HCT116 (cell line): ENCODE measurements around the gene MAPK8IP3.

Experiments
- CBX3 ChIP-seq: IDR thresholded peaks from 2 replicates; pipeline ENCODE4 v1.6.1; 2012; ENCODE audit warnings: low read depth
- EGR1 ChIP-seq: IDR thresholded peaks from 2 replicates; pipeline ENCODE4 v1.6.1; 2012; ENCODE audit warnings: low read depth
- EZH2 ChIP-seq: fragments of 200-600 bp; sonication (generic); IDR thresholded peaks from 2 replicates; pipeline ENCODE4 v1.6.1; 2017; ENCODE audit warnings: antibody characterized with exemption, mixed run types
- EZH2phosphoT487 ChIP-seq: fragments of 200-600 bp; IDR thresholded peaks from 2 replicates; pipeline ENCODE4 v1.6.1; 2018; ENCODE audit warnings: antibody characterized with exemption, borderline replicate concordance
- JUND ChIP-seq: IDR thresholded peaks from 2 replicates; pipeline ENCODE4 v1.6.1; 2012
- POLR2A ChIP-seq: IDR thresholded peaks from 2 replicates; pipeline ENCODE4 v1.7.0; 2011; ENCODE audit warnings: borderline replicate concordance; ENCODE audit not compliant: insufficient read depth, insufficient read length; ENCODE audit errors: extremely low read depth
- RAD21 ChIP-seq: IDR thresholded peaks from 2 replicates; pipeline ENCODE4 v1.6.1; 2012; ENCODE audit warnings: low read depth, mild to moderate bottlenecking
- SRF ChIP-seq: IDR thresholded peaks from 2 replicates; pipeline ENCODE4 v1.6.1; 2012; ENCODE audit warnings: low read depth
- YY1 ChIP-seq: IDR thresholded peaks from 2 replicates; pipeline ENCODE4 v1.6.1; 2011; ENCODE audit warnings: low read length, low read depth, moderate library complexity, mild to moderate bottlenecking; ENCODE audit not compliant: insufficient replicate concordance; ENCODE audit errors: extremely low read depth
- TF ChIP-seq, protein P1 (sequence below): IDR thresholded peaks from 2 replicates; pipeline ENCODE4 v1.6.1; 2012; ENCODE audit warnings: low read depth
- TF ChIP-seq, protein P2 (sequence below), 3 experiments: fragments of 200-600 bp in 1 of 3; sonication (generic) in 1 of 3; IDR thresholded peaks in 2 of 3; conservative IDR thresholded peaks in 1 of 3; 2 replicates each; pipeline ENCODE4 v1.5.1; 2012 to 2017; ENCODE audit warnings: low read depth in 2 of 3, low read length in 2 of 3, antibody characterized with exemption in 1 of 3, borderline replicate concordance in 1 of 3, control low read depth in 1 of 3, mild to moderate bottlenecking in 1 of 3, mixed read lengths in 1 of 3, mixed run types in 1 of 3, moderate library complexity in 1 of 3; ENCODE audit not compliant: insufficient read depth in 1 of 3
- TF ChIP-seq, protein P3 (sequence below): IDR thresholded peaks from 2 replicates; pipeline ENCODE4 v1.6.1; 2012

DNA sequence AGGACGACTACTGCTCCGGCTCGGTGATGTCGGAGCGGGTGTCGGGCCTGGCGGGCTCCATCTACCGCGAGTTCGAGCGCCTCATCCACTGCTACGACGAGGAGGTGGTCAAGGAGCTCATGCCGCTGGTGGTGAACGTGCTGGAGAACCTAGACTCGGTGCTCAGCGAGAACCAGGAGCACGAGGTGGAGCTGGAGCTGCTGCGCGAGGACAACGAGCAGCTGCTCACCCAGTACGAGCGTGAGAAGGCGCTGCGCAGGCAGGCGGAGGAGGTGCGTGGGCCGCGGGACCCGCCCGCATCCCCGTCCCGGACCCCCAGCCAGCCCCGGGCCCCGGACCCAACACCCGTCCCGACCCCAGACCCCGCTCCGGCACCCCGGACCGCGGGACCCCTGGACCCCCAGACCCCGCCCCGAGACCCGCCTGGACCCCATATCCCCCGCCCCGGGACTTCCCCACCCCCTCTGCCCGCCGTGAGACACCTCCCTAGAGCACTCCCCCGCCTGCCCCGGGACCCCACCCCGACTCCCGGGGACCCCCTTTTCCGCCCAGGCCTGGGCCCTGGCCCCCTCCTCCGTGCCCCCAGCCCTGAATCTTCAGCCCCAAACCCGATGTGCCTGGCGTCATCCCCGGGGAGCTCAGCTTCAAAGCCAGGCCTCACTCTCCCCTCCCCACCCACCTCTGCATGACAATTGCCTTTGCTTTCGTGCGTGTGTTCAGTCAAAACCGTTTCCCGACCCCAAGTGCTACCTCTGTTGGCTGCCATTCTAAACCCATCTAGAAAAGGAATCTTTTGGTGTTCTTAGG is 594 bp downstream of the MAPK8IP3 start:
- TF ChIP-seq YY1, result no peak
- TF ChIP-seq, protein P1, sequence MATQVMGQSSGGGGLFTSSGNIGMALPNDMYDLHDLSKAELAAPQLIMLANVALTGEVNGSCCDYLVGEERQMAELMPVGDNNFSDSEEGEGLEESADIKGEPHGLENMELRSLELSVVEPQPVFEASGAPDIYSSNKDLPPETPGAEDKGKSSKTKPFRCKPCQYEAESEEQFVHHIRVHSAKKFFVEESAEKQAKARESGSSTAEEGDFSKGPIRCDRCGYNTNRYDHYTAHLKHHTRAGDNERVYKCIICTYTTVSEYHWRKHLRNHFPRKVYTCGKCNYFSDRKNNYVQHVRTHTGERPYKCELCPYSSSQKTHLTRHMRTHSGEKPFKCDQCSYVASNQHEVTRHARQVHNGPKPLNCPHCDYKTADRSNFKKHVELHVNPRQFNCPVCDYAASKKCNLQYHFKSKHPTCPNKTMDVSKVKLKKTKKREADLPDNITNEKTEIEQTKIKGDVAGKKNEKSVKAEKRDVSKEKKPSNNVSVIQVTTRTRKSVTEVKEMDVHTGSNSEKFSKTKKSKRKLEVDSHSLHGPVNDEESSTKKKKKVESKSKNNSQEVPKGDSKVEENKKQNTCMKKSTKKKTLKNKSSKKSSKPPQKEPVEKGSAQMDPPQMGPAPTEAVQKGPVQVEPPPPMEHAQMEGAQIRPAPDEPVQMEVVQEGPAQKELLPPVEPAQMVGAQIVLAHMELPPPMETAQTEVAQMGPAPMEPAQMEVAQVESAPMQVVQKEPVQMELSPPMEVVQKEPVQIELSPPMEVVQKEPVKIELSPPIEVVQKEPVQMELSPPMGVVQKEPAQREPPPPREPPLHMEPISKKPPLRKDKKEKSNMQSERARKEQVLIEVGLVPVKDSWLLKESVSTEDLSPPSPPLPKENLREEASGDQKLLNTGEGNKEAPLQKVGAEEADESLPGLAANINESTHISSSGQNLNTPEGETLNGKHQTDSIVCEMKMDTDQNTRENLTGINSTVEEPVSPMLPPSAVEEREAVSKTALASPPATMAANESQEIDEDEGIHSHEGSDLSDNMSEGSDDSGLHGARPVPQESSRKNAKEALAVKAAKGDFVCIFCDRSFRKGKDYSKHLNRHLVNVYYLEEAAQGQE, result no peak
- TF ChIP-seq, protein P2, sequence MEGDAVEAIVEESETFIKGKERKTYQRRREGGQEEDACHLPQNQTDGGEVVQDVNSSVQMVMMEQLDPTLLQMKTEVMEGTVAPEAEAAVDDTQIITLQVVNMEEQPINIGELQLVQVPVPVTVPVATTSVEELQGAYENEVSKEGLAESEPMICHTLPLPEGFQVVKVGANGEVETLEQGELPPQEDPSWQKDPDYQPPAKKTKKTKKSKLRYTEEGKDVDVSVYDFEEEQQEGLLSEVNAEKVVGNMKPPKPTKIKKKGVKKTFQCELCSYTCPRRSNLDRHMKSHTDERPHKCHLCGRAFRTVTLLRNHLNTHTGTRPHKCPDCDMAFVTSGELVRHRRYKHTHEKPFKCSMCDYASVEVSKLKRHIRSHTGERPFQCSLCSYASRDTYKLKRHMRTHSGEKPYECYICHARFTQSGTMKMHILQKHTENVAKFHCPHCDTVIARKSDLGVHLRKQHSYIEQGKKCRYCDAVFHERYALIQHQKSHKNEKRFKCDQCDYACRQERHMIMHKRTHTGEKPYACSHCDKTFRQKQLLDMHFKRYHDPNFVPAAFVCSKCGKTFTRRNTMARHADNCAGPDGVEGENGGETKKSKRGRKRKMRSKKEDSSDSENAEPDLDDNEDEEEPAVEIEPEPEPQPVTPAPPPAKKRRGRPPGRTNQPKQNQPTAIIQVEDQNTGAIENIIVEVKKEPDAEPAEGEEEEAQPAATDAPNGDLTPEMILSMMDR (IDR thresholded peaks at IDR 0.05 in 2 of 3, conservative IDR thresholded peaks at IDR 0.05 in 1 of 3; ENCODE audit: borderline replicate concordance in 1 of 3, insufficient read depth in 1 of 3, low read depth in 2 of 3, low read length in 2 of 3), result no peak
- no peak for TF ChIP-seq EZH2
- TF ChIP-seq, protein P3, sequence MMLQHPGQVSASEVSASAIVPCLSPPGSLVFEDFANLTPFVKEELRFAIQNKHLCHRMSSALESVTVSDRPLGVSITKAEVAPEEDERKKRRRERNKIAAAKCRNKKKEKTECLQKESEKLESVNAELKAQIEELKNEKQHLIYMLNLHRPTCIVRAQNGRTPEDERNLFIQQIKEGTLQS, result no peak
- no peak for TF ChIP-seq JUND
- no peak for TF ChIP-seq POLR2A
- no peak for TF ChIP-seq EZH2phosphoT487
- no peak for TF ChIP-seq SRF
- no peak for TF ChIP-seq CBX3
- TF ChIP-seq RAD21, result no peak
- TF ChIP-seq EGR1, result no peak
